Measurements from ENCODE around the gene COL4A2. TPM values are rescaled to one million over a fixed set of nuclear protein-coding genes. Genes with fewer than 3 reads are reported as not detected.

Gene COL4A2
- total RNA-seq, 1 donor from 2014 or later = 1,736 TPM

- no peak overlapping the region for H3K4me3 ChIP-seq (ENCODE audit: low read depth, low read length)
- no peak for DNase-seq (ENCODE audit: low read depth)
- TF ChIP-seq, protein P1, sequence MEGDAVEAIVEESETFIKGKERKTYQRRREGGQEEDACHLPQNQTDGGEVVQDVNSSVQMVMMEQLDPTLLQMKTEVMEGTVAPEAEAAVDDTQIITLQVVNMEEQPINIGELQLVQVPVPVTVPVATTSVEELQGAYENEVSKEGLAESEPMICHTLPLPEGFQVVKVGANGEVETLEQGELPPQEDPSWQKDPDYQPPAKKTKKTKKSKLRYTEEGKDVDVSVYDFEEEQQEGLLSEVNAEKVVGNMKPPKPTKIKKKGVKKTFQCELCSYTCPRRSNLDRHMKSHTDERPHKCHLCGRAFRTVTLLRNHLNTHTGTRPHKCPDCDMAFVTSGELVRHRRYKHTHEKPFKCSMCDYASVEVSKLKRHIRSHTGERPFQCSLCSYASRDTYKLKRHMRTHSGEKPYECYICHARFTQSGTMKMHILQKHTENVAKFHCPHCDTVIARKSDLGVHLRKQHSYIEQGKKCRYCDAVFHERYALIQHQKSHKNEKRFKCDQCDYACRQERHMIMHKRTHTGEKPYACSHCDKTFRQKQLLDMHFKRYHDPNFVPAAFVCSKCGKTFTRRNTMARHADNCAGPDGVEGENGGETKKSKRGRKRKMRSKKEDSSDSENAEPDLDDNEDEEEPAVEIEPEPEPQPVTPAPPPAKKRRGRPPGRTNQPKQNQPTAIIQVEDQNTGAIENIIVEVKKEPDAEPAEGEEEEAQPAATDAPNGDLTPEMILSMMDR (IDR thresholded peaks at IDR 0.05; ENCODE audit: insufficient read depth, low read length, poor library complexity, severe bottlenecking) = no peak
- H3K27me3 ChIP-seq (ENCODE audit: control insufficient read depth, insufficient read depth, low read length) = no peaks in the 10 kb centered on the region
- H3K36me3 ChIP-seq (ENCODE audit: control insufficient read depth, insufficient read depth, low read length) = peaks cover 4% of the 10 kb centered on the region
These were observed 10.0 kb downstream of the COL4A2 start for GRCh38 chr13:110317093-110317492.

DNA sequence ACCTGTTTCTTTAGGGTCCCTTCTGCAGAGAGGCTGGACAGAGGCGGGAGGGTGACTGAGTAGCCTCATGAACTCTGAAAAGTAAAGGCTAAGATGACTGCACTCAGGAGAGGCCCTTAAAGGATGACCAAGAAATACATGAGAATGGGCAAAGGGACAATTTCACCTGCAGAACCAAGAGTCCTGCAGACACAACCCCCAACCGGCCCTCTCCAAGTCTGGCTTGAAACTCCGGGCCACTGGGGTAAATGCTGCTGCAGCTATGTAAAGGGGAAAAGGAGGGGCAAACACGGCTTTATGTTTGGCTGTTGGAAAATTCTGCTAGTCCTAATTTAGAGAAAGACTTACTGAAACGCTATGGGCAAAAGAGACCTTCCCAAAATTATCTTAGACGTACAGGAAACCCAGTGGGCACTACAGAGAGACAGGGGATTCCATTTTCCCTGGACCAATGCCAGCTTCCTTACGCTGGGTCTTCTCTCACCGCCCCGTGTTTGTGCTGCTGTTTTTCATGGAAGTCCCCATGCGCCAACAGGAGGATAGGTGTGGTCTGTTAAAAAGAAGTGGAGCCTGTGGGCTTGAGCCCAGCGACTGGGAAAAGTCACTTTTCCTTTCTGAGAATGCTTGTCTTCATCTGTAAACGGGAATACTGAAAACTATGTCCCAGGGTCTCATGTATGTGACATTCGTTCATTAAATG, 10.6 kb downstream of the COL4A2 start:
- H3K36me3 ChIP-seq (ENCODE audit: control insufficient read depth, insufficient read depth, low read length) = peaks cover 4% of the 10 kb centered on the region
- TF ChIP-seq, protein P1 (IDR thresholded peaks at IDR 0.05; ENCODE audit: insufficient read depth, low read length, poor library complexity, severe bottlenecking) = no peak

GRCh38 chr13:110318920-110319319, 11.8 kb downstream of the COL4A2 start:
- peaks cover 4% of the 10 kb centered on the region for H3K36me3 ChIP-seq (ENCODE audit: control insufficient read depth, insufficient read depth, low read length)
- H3K27me3 ChIP-seq (ENCODE audit: control insufficient read depth, insufficient read depth, low read length) = no peaks in the 10 kb centered on the region
- no peak overlapping the region for H3K4me3 ChIP-seq (ENCODE audit: low read depth, low read length)
- no peak for DNase-seq (ENCODE audit: low read depth)
- TF ChIP-seq, protein P1 (IDR thresholded peaks at IDR 0.05; ENCODE audit: insufficient read depth, low read length, poor library complexity, severe bottlenecking) = no peak

More for the DNA sequence above, 10.6 kb downstream of the COL4A2 start:
- Histone ChIP-seq H3K4me3 (ENCODE audit: low read depth, low read length) (no peak overlapping the region), H3K27me3 (ENCODE audit: control insufficient read depth, insufficient read depth, low read length) (no peaks in the 10 kb centered on the region)
- no peak for DNase-seq (ENCODE audit: low read depth)

DNA sequence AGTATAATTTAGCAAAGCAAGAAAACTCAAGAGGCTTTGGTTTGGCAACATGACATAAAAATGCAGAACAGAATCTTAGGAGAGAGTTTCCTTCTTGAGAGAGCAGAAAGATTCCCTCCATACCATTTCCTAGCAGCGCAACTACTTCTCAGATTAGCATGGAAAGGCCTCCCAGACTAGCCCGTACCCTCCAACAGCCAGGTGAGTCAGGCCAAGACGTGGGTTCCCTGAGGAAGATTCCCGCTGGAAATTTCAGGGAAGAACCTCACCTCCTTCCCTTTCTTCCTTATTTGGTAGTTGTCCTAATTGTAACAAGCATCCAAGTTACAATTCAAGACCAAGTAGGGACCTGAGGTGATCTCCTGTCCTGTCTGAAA, 12.3 kb downstream of the COL4A2 start:
- no peak overlapping the region for H3K4me3 ChIP-seq (ENCODE audit: low read depth, low read length)
- TF ChIP-seq, protein P1 (IDR thresholded peaks at IDR 0.05; ENCODE audit: insufficient read depth, low read length, poor library complexity, severe bottlenecking) = no peak
- H3K36me3 ChIP-seq (ENCODE audit: control insufficient read depth, insufficient read depth, low read length) = peaks cover 4% of the 10 kb centered on the region
- H3K27me3 ChIP-seq (ENCODE audit: control insufficient read depth, insufficient read depth, low read length) = no peaks in the 10 kb centered on the region
- no peak for DNase-seq (ENCODE audit: low read depth)

- H3K27me3 ChIP-seq (ENCODE audit: control insufficient read depth, insufficient read depth, low read length) = no peaks in the 10 kb centered on the region
- H3K36me3 ChIP-seq (ENCODE audit: control insufficient read depth, insufficient read depth, low read length) = peaks cover 4% of the 10 kb centered on the region
- TF ChIP-seq, protein P1 (IDR thresholded peaks at IDR 0.05; ENCODE audit: insufficient read depth, low read length, poor library complexity, severe bottlenecking) = no peak
- no peak overlapping the region for H3K4me3 ChIP-seq (ENCODE audit: low read depth, low read length)
- DNase-seq (ENCODE audit: low read depth) = no peak
These were observed 12.9 kb downstream of the COL4A2 start for GRCh38 chr13:110319774-110320509.
